Body of pancreas (tissue), 4 donors: ENCODE data around the gene GDF11.

ENCODE experiments used
- CTCF ChIP-seq, 7 experiments: fragments of 450-650 bp in 4 of 7; fragments of 200-600 bp in 3 of 7; sonication (generic) in 3 of 7; IDR thresholded peaks; one replicate each; pipeline ENCODE4 v1.5.1; 2016 to 2019; ENCODE audit warnings: antibody characterized with exemption in 7 of 7
- POLR2A ChIP-seq, 3 donors: fragments of 450-650 bp; IDR thresholded peaks; one replicate each; pipeline ENCODE4 v1.6.1; 2016; ENCODE audit warnings: antibody characterized with exemption in 3 of 3, mild to moderate bottlenecking in 2 of 3

DNA sequence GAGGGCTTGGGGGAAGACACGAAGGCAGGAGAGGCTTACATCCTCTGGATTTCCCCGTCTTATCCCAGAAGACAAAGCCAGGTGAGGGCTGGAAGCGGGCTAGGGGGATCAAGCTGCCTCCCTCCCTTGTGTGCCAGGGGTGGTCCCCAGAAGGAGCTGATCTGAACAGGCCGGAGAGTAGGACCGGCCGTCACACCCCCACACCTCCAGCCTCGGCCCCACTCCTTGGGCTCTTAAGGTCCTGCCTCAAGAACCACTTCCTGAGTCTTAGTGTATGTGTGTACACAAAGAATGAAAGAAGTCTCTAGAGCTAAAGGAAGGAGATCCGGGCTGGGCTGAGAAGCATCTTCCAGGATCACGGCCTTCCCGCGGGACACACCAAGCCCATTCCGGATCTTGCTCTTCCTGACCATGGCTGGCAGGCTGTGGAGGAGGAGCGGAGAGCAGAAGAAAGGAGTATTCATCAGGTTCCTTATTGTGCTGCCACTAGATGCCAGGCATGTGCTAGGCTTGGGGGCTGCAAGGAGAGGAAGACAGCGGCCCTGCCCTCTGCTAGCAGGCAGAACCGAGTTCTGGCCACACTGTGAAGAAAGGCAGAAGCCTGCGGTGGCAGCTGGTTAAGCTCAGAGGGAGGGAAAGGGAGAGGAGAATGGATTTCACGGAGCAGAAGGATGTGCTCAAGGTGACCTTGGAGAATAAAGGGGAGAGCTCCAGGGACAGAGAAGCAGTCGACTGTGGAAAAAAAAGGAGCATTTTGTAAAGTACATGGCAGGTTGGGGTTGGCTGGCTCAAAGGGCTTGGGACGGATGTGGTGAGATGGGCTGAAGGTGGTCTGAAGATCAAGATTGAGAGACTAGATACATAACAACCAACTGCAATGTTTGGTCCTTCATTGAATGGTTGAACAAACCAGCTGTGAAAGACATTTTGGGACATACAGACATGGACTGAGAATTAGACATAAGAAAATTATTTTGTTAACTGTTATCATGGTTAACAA lies 12.8 kb upstream of the GDF11 start:
- peak in 1 of 7 experiments; percentile 7 for TF ChIP-seq CTCF (IDR thresholded peaks at IDR 0.05)
- no peak for TF ChIP-seq POLR2A (IDR thresholded peaks at IDR 0.05)
